OCI-LY3 (cell line): ENCODE results near the gene FOXJ3.

Experiments
- EZH2phosphoT487 ChIP-seq: fragments of 200-600 bp; shearing (Covaris generic); IDR thresholded peaks from 2 replicates; pipeline ENCODE4 v1.6.1; 2018; ENCODE audit warnings: antibody characterized with exemption, mixed run types, low read depth
- TF ChIP-seq, protein P1 (sequence below): fragments of 200-600, 300-600 bp; sonication (generic); IDR thresholded peaks from 2 replicates; pipeline ENCODE4 v1.5.1; 2014; ENCODE audit warnings: antibody characterized with exemption, low read length, low read depth

GRCh38 chr1:42221456-42221855 is 113.6 kb downstream of the FOXJ3 start:
- TF ChIP-seq, protein P1, sequence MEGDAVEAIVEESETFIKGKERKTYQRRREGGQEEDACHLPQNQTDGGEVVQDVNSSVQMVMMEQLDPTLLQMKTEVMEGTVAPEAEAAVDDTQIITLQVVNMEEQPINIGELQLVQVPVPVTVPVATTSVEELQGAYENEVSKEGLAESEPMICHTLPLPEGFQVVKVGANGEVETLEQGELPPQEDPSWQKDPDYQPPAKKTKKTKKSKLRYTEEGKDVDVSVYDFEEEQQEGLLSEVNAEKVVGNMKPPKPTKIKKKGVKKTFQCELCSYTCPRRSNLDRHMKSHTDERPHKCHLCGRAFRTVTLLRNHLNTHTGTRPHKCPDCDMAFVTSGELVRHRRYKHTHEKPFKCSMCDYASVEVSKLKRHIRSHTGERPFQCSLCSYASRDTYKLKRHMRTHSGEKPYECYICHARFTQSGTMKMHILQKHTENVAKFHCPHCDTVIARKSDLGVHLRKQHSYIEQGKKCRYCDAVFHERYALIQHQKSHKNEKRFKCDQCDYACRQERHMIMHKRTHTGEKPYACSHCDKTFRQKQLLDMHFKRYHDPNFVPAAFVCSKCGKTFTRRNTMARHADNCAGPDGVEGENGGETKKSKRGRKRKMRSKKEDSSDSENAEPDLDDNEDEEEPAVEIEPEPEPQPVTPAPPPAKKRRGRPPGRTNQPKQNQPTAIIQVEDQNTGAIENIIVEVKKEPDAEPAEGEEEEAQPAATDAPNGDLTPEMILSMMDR: no peak
- TF ChIP-seq EZH2phosphoT487: no peak
